ENCODE data around the gene ASB3.

DNA sequence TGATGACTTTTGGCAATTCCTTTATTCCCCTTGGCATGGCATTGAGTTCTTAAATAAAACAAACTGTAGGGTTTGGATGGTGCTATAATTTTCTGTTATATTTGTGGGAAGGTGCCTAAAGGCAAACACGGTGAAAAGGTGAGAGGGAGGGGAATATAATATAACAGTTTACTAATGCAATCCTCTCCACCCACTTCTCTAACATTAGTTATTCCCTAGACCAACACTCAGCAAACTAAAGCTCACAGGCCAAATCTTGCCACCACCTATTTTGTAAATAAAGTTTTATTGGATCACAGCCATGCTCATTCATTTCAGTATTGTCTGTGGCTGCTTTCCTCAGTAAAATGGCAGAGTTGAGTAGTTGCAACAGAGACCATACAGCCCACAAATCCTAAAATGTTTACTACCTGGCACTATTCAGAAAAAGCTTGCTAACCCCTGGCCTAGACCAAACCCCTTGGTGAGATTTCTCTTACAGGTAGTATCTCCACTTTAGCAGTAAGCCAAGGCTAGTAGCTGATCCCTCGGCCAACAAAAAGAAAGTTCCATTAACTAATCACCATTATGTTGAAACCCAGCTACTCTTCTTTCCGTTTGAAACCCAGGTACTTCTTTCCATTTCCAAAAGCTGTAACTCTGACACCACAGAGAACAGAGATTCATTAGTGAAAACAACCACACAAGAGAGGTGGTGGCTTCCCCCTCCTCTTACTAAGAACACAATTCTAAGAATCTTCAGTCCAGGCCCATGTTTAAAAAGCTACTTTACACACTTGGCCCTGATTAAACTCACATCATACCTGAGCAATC, 155.2 kb downstream of the ASB3 start:
- TF ChIP-seq, protein P1, sequence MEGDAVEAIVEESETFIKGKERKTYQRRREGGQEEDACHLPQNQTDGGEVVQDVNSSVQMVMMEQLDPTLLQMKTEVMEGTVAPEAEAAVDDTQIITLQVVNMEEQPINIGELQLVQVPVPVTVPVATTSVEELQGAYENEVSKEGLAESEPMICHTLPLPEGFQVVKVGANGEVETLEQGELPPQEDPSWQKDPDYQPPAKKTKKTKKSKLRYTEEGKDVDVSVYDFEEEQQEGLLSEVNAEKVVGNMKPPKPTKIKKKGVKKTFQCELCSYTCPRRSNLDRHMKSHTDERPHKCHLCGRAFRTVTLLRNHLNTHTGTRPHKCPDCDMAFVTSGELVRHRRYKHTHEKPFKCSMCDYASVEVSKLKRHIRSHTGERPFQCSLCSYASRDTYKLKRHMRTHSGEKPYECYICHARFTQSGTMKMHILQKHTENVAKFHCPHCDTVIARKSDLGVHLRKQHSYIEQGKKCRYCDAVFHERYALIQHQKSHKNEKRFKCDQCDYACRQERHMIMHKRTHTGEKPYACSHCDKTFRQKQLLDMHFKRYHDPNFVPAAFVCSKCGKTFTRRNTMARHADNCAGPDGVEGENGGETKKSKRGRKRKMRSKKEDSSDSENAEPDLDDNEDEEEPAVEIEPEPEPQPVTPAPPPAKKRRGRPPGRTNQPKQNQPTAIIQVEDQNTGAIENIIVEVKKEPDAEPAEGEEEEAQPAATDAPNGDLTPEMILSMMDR (IDR thresholded peaks at IDR 0.05): no peak
- TF ChIP-seq POLR2AphosphoS5 (IDR thresholded peaks at IDR 0.05; ENCODE audit: low read depth, low read length): no peak
- TF ChIP-seq, protein P2, sequence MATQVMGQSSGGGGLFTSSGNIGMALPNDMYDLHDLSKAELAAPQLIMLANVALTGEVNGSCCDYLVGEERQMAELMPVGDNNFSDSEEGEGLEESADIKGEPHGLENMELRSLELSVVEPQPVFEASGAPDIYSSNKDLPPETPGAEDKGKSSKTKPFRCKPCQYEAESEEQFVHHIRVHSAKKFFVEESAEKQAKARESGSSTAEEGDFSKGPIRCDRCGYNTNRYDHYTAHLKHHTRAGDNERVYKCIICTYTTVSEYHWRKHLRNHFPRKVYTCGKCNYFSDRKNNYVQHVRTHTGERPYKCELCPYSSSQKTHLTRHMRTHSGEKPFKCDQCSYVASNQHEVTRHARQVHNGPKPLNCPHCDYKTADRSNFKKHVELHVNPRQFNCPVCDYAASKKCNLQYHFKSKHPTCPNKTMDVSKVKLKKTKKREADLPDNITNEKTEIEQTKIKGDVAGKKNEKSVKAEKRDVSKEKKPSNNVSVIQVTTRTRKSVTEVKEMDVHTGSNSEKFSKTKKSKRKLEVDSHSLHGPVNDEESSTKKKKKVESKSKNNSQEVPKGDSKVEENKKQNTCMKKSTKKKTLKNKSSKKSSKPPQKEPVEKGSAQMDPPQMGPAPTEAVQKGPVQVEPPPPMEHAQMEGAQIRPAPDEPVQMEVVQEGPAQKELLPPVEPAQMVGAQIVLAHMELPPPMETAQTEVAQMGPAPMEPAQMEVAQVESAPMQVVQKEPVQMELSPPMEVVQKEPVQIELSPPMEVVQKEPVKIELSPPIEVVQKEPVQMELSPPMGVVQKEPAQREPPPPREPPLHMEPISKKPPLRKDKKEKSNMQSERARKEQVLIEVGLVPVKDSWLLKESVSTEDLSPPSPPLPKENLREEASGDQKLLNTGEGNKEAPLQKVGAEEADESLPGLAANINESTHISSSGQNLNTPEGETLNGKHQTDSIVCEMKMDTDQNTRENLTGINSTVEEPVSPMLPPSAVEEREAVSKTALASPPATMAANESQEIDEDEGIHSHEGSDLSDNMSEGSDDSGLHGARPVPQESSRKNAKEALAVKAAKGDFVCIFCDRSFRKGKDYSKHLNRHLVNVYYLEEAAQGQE (IDR thresholded peaks at IDR 0.05; ENCODE audit: insufficient read depth in 1 of 2, low read depth in 2 of 2, low read length in 1 of 2): no peak
- no peak for TF ChIP-seq SIN3A (IDR thresholded peaks at IDR 0.05; ENCODE audit: borderline replicate concordance, insufficient read depth, low read depth, low read length)
- TF ChIP-seq TCF7L2 (IDR thresholded peaks at IDR 0.05; ENCODE audit: low read depth, low read length): no peak

All from Panc1 (cell line).